ENCODE measurements around the gene LAMC2.

GRCh38 chr1:183175631-183176030, 10.4 kb upstream of the LAMC2 start:
- TF ChIP-seq CTCF (optimal IDR thresholded peaks at IDR 0.05 in 1 of 3, IDR thresholded peaks at IDR 0.05 in 1 of 3, conservative IDR thresholded peaks at IDR 0.05 in 1 of 3; ENCODE audit: extremely low read depth in 1 of 3, insufficient read depth in 2 of 3, low read length in 3 of 3) (no peak), EZH2 (IDR thresholded peaks at IDR 0.05; ENCODE audit: low read length) (no peak)
